ENCODE data around the gene TLR3.

- TF ChIP-seq EZH2phosphoT487 (conservative IDR thresholded peaks at IDR 0.05; ENCODE audit: low read length), result no peak
- no peak for TF ChIP-seq CTCF (IDR thresholded peaks at IDR 0.05; ENCODE audit: insufficient read depth, low read length, poor library complexity, severe bottlenecking)
These were observed 3.6 kb downstream of the TLR3 start for GRCh38 chr4:186072516-186072915.
